Peyer's patch (tissue), 4 donors: ENCODE measurements around the gene LRIG2. TPM values are rescaled to one million over a fixed set of nuclear protein-coding genes. Genes with fewer than 3 reads are reported as not detected.

ENCODE experiments used
- DNase-seq, 3 donors: peaks; one replicate each; pipeline ENCODE4 v3.0.0-alpha.2; 2017 to 2019
- H3K27ac ChIP-seq, 4 donors: fragments of 200-600 bp; sonication (generic); one replicate each; pipeline ENCODE4 v1.5.1; 2016 to 2019
- H3K27me3 ChIP-seq, 2 donors: fragments of 200-600 bp; sonication (generic); one replicate each; pipeline ENCODE4 v1.5.1; 2019
- H3K36me3 ChIP-seq, 3 donors: fragments of 200-600 bp; sonication (generic); one replicate each; pipeline ENCODE4 v1.5.1; 2016 to 2019
- H3K4me1 ChIP-seq, 4 donors: fragments of 200-600 bp; sonication (generic); one replicate each; pipeline ENCODE4 v1.5.1; 2016 to 2019
- H3K4me3 ChIP-seq, 4 donors: fragments of 200-600 bp; sonication (generic); 1 replicate in 3 of 4; 2 replicates in 1 of 4; pipeline ENCODE4 v1.5.1; 2016 to 2019; ENCODE audit warnings: mild to moderate bottlenecking in 1 of 4
- H3K9me3 ChIP-seq, 4 donors: fragments of 200-600 bp; sonication (generic); one replicate each; pipeline ENCODE4 v1.5.1; 2016 to 2019; ENCODE audit warnings: mild to moderate bottlenecking in 1 of 4
- CTCF ChIP-seq, 6 experiments: fragments of 450-650 bp in 4 of 6; fragments of 200-600 bp in 2 of 6; sonication (generic) in 1 of 6; IDR thresholded peaks; one replicate each; pipeline ENCODE4 v1.5.1; 2017 to 2019; ENCODE audit warnings: antibody characterized with exemption in 6 of 6, mild to moderate bottlenecking in 3 of 6, moderate library complexity in 1 of 6
- POLR2A ChIP-seq, 2 donors: fragments of 450-650 bp; IDR thresholded peaks; one replicate each; pipeline ENCODE4 v1.5.1; 2017; ENCODE audit warnings: antibody characterized with exemption in 2 of 2, mild to moderate bottlenecking in 2 of 2, moderate library complexity in 2 of 2
- total RNA-seq, 4 donors: library from RNA; depleted of rRNA; stranded (reverse); fragments of >200 nt; gene quantifications; one replicate each; pipeline ENCODE4 v1.1.0, GENCODE V29; 2016

LRIG2 gene
- total RNA-seq, 4 donors from 2014 or later, result 9.5 to 38.7 (median 24.0) TPM

DNA sequence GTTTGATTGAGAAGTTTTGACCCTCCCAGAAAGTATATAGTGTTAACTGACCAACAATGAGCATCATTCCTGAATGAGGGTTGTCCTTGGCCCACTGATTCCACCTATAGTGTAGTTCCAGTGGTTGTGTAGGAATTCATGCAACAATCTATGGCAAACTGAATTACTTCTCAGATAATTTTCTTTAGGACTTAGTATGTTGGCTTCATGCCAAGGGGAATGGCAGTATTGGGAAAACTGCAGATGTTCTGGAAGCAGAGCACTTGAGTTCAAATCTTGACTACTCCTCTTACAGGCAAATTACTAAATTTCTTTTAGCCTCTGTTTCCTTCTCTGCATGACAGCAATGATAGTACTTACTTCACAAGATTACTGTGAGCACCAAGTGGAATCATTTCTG lies 65.8 kb downstream of the LRIG2 start:
- no peak for TF ChIP-seq CTCF (IDR thresholded peaks at IDR 0.05)
- TF ChIP-seq POLR2A (IDR thresholded peaks at IDR 0.05), result no peak
- Histone ChIP-seq H3K36me3 (no peaks in the 10 kb centered on the region), H3K27ac (no peak overlapping the region), H3K9me3 (no peaks in the 10 kb centered on the region), H3K4me3 (no peak overlapping the region), H3K4me1 (peaks cover 0 to 11% (median 3%) of the 10 kb centered on the region in 4 donors), H3K27me3 (no peaks in the 10 kb centered on the region)
- DNase-seq, result no peak

DNA sequence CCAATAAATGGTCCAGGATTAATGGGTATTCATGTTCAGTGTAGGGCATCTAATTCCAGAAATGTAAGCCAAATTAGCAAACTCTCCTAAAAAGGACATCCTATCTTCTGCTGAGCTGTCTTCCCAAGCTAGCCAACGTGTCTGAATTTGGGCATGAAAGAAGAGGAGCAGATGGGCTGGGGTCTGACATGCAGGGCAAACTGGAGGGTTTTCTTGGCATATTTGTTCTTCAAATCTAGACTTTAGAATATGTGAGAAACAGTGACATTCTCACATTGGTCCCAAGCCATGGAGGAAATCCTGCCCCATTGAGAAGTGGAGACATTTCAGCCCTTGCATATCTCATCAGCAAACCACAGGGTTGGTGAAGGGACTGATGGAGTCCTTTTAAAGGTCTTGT lies 67.2 kb downstream of the LRIG2 start:
- no peaks in the 10 kb centered on the region for H3K36me3 ChIP-seq
- peaks cover 0 to 11% (median 3%) of the 10 kb centered on the region in 4 donors for H3K4me1 ChIP-seq
- no peak overlapping the region for H3K4me3 ChIP-seq
- no peaks in the 10 kb centered on the region for H3K9me3 ChIP-seq
- no peaks in the 10 kb centered on the region for H3K27me3 ChIP-seq
- H3K27ac ChIP-seq, result no peak overlapping the region
- DNase-seq, result no peak
- TF ChIP-seq POLR2A (IDR thresholded peaks at IDR 0.05) (no peak), CTCF (IDR thresholded peaks at IDR 0.05) (no peak)

DNA sequence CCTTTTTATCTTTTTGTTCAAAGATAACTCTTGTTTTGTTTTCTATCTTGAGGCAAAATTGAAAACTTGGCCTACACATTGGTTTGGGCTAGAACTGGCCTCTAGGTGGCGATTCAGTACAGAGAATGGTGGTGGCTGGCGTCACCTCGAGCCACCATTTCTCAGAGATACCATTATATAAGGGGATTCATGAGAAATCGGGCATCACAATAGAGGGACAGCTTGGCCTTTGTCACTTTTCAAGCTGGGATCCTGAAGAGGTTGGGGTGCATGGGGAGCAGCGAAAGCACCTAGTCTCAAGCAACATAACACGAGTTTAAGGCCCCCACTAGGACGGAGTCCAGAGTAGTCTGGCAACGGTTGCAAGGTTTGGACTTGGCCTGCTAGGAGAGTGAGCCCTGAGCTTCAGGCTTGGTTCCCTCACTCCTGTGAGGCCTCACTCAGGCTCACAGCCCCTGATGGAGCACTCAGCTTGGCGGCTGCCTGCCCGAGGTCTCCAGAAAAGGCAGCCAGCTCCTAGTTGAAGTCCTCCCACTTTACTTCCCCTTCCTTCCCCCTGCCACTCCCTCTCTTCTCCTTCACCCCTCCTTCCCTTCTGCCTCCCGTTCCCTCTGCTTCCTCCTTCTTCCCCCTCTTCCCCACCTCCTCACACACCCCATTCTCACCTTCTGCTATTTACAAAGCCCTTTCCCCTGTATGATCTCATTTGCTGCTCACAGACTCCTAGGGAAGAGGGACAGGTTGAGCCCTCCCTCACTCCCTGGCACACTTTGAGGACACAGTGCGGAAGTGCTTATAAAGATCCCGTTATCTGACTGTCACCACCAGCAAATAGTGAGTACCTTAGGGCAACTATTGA lies 67.8 kb downstream of the LRIG2 start:
- peak overlapping the region in 1 of 4 donors; percentile 18 for H3K27ac ChIP-seq

GRCh38 chr1:113141650-113142473 lies 68.9 kb downstream of the LRIG2 start:
- Histone ChIP-seq H3K9me3 (no peaks in the 10 kb centered on the region), H3K4me3 (no peak overlapping the region), H3K36me3 (no peaks in the 10 kb centered on the region), H3K4me1 (peaks cover 0 to 11% (median 3%) of the 10 kb centered on the region in 4 donors), H3K27ac (peak overlapping the region in 1 of 4 donors; percentile 18), H3K27me3 (no peaks in the 10 kb centered on the region)
- DNase-seq, result no peak
- TF ChIP-seq CTCF (IDR thresholded peaks at IDR 0.05) (no peak), POLR2A (IDR thresholded peaks at IDR 0.05) (no peak)

More for the DNA sequence above, 67.8 kb downstream of the LRIG2 start:
- H3K4me1 ChIP-seq, result peaks cover 0 to 11% (median 3%) of the 10 kb centered on the region in 4 donors
- H3K27me3 ChIP-seq, result no peaks in the 10 kb centered on the region
- TF ChIP-seq CTCF (IDR thresholded peaks at IDR 0.05) (peak; percentile 31 to 95 (median 82)), POLR2A (IDR thresholded peaks at IDR 0.05) (no peak)
- no peak overlapping the region for H3K4me3 ChIP-seq
- H3K36me3 ChIP-seq, result no peaks in the 10 kb centered on the region
- no peaks in the 10 kb centered on the region for H3K9me3 ChIP-seq
- peak; percentile 49 to 83 (median 57) for DNase-seq

DNA sequence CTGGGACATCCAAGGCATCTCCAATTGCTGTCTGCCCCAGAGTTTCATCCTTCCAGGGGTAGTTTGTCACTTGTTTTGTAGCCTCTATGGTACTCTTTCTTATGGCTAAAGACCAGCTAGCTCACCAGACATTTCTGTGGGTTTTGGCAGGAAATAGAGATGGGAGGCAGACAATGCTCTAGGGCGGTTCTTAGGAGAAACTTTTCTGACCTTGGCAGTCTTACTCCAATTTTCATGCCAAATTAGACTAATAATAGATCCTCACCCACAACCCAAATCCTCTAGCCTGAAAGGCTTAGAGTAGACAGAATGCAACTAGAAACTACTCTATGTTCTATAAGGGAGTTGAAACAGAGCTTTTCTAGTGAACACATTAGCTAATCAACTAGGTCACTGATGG lies 69.8 kb downstream of the LRIG2 start:
- H3K27me3 ChIP-seq, result no peaks in the 10 kb centered on the region
- H3K36me3 ChIP-seq, result no peaks in the 10 kb centered on the region
- H3K4me3 ChIP-seq, result no peak overlapping the region
- no peak for TF ChIP-seq POLR2A (IDR thresholded peaks at IDR 0.05)
- no peak for TF ChIP-seq CTCF (IDR thresholded peaks at IDR 0.05)
- H3K4me1 ChIP-seq, result peaks cover 0 to 11% (median 3%) of the 10 kb centered on the region in 4 donors
- no peak overlapping the region for H3K27ac ChIP-seq
- no peaks in the 10 kb centered on the region for H3K9me3 ChIP-seq
- DNase-seq, result no peak
